Measurements from ENCODE around the gene ZNF777.

GRCh38 chr7:149454750-149455149 lies 6.1 kb downstream of the ZNF777 start:
- TF ChIP-seq CTCF (conservative IDR thresholded peaks at IDR 0.05; ENCODE audit: low read length) (no peak), EZH2phosphoT487 (IDR thresholded peaks at IDR 0.05; ENCODE audit: borderline replicate concordance) (no peak)
